GM21723 (cell line): ENCODE data around the gene SPATC1L.

Experiments
- ATAC-seq: cut with Tn5 transposase; IDR thresholded peaks from one replicate; pipeline ENCODE4 v1.9.1; 2021; ENCODE audit warnings: mild to moderate bottlenecking, moderate library complexity; ENCODE audit not compliant: unreplicated experiment

SPATC1L gene

DNA sequence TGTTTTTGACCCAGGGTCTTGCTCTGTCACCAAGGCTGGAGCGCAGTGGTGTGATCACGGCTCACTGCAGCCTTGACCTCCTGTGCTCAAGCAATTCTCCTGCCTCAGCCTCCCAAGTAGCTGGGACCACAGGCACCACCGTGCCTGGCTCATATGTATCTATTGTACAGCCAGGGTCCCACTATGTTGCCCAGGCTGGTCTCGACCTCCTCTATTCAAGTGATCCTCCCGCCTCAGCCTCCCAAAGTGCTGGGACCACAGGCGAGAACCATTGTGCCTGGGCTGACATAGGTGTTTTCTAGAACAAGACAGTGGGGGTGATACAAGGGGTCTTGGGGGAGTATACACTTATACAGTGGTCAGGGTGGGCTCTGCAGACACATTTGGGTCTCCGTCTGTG is 46.4 kb downstream of the SPATC1L start:
- no peak for ATAC-seq

GRCh38 chr21:46136739-46137349 is 47.4 kb downstream of the SPATC1L start:
- ATAC-seq: no peak

DNA sequence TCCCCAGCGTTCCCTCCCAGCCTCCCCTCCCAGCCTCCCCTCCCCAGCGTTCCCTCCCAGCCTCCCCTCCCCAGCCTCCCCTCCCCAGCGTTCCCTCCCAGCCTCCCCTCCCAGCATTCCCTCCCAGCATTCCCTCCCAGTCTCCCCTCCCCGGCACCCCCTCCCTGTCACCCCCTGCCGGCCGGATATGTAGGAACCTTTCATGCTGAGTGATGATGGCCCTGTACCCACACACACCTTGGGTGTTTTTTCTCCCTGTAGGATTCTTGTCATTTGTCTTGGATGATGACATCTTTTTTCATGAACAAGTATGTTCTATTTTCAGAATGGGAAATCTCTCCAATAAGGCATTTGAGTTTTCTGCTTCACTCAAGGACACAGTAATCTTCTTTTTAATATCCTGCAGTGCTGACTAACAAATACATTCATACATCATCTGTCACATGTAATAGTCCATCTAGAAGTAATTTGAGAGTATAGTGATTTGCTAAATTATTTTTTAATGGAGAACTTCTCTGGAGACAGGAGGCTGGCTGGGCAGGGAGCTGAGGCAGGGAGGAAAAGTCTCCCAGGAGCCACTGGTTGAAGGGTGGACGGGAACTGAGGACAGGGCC is 48.4 kb downstream of the SPATC1L start:
- ATAC-seq: no peak

- ATAC-seq: no peak
Observed at GRCh38 chr21:46131838-46132651, 52.2 kb downstream of the SPATC1L start.

GRCh38 chr21:46131588-46131837 is 52.7 kb downstream of the SPATC1L start:
- ATAC-seq: no peak

DNA sequence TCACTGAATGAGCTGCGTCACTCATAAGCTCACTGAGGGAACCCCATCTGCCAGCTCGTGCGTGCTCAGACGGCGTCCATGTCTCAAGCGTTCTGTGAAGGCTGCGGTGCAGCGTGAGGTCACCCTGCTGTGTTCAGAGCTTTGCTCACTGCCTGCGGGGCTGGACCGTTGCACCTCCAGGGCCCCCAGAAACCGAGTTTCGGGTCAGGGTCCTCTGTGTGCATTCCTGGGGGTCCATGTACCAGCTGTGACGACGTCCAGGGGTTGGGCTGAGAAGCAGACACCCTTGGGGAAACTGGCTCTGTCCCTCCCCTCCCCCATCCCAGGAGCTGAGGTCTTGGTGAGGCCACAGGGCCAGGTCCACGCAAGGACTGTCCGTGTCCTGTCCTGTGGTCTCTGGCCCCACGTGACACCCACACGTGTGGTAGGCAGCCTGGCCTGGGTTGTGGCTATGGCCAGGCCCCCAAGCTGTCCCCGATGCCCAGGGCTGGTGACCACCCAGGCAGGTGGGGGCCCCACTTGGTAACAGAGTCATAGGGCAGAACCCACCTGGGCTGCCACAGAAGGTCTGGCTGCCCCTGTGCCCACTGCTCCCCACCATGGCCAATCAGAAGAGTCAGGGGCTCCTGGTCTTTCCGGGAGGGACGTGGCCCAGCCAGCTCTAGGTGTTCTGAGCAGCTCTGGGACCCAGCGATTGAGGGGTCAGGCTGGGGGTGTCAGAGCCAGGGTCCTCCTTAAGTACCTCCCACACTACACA is 53.2 kb downstream of the SPATC1L start:
- no peak for ATAC-seq

- no peak for ATAC-seq
Observed at GRCh38 chr21:46129846-46130651, 54.2 kb downstream of the SPATC1L start.

DNA sequence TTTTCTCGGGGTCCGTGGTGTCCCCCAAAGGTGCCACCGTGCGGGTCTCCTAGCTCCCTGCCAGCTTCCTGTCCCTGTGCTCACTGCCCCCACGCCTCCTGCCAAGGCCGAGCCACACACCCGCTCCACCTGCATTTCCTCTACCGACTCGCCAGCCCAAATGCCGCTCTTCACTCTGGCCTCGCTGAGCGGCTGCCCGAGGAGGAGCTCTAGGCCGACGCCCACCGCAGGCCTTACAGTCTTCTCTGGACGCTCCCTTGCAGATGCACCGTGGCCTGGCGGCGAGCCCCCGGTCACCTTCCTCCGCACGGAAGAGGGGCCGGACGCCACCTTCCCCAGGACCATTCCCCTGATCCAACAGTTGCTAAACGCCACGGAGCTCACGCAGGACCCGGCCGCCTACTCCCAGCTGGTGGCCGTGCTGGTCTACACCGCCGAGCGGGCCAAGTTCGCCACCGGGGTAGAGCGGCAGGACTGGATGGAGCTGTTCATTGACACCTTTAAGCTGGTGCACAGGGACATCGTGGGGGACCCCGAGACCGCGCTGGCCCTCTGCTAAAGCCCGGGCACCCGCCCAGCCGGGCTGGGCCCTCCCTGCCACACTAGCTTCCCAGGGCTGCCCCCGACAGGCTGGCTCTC is 55.2 kb downstream of the SPATC1L start:
- no peak for ATAC-seq

DNA sequence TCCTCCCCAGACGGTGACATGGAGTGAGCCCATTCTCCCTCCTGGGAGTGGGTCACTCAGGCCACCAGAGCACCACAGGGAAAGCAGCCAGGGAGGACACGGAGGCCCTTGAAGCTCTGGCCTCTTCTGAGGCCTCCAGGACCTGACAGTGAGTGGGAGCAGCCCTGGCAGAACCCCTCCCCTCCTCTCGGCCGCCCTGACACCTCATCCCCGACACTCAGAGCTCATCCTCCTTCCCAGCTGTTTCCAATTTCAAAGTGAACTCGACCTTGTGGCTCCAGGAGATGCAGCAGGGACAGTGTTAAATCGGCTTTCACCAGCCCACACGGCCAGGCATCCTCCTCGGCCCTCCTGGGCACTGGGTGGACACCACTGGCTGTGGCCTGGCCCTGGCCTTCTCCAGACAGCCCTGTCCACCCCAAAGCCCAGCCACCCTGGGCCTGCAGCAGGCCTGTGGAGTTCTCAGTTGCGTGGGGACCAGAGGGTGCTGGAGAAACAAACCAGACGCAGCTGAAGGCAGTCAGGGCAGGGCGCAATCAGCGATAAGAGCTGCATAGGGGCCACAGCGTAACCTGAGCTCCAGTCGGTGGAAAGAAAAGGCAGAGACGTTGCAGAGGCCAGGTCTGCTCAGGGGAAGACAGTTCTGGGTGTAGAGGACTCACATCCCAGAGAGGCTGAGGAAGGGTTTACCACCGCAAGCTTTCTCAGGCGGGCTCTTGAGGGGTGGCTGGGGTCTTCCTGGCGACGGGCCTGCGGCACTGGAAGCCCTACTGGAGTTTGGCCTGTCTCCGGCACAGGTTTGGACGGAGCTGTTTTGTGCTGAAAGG is 55.9 kb downstream of the SPATC1L start:
- ATAC-seq: no peak

- no peak for ATAC-seq
Observed at GRCh38 chr21:46127239-46128105, 56.8 kb downstream of the SPATC1L start.

- no peak for ATAC-seq
Observed at GRCh38 chr21:46126309-46127238, 57.7 kb downstream of the SPATC1L start.

- ATAC-seq: no peak
Observed at GRCh38 chr21:46125846-46126301, 58.4 kb downstream of the SPATC1L start.

- no peak for ATAC-seq
Observed at GRCh38 chr21:46124926-46125845, 59.1 kb downstream of the SPATC1L start.

DNA sequence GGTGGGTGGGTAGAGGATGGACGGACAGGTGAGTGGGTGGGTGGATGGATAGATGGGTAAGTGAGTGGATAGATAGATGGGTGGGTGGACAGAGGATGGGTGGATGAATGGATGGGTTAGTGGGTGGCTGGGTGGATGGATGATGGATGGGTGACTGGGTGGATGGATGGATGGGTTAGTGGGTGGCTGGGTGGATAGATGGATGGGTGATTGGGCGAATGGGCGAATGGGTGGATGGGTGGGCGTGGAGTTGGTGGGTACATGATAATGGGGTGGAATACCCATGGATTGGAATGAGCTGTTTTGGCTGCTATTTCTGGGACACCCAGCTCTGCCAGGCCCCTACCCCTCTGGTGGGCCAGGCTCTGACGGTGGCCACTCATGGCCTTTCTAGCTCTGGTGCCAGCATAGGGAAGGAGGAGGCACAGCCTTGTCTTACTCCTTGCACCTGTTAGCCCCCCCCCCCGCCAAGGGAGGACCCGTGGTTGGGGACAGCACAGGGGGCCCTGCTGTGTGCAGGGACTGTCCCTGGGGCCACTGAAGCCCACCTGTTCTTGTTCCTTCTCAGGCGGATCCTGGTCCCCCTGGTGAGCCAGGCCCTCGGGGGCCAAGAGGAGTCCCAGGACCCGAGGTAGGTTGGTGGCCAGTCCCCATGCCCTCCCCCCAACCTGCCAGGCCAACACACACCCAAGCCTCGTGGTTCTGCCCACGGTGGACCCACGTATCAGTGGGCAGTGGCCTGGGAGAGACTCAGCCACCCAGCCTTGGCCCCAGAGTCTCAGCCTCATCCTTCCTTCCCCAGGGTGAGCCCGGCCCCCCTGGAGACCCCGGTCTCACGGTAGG is 60.0 kb downstream of the SPATC1L start:
- no peak for ATAC-seq
